Stromal cell of bone marrow (primary cell): ENCODE measurements around the gene PEX13.
A peak's percentile ranks its signal among the peaks of the same experiment; 100 is the strongest.
"Not testable (repeated sequence)": the region's sequence is repeated elsewhere in the genome, so short reads cannot be mapped to it uniquely, and the experiment has no call there.

Source experiments
- DNase-seq: peaks from one replicate; pipeline ENCODE4 v3.0.0-alpha.2; 2012; ENCODE audit warnings: low read depth

The PEX13 gene

DNA sequence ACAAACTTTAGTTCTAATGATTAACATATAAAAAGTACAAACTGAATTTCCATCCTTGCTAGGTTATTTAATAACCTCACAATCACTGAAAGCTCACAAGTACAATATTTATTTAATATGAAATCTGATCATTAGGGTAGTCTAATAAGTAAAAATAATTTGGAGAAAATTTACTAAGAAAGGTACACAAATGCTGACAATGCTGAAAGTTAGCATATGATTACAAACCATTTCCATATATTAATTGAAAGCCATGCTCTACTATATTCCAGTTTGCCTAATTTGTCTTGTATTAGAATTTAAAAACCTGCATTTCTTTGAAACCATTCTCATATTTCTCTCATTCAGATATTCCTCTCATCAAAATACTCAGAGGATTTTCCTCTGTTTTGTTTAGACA is 8.2 kb upstream of the PEX13 start:
- no peak for DNase-seq

DNA sequence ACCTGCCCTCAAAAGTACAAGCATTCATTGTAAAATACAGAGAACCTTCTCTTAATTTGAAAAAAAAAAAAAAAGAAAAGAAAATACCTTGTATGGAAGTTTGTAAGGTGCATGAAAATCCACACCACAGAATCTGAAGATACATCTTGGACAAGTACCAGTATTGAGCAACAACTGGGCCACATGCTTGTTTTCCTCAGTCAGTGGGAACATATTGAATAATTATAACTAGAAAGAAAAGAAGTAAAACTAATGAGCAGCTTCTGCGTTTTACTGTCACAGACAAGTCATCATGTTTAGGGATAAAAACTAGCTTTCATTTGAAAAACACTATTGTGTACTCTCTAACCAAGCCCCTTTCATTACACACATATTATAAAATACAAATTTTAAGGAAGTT is 5.8 kb upstream of the PEX13 start:
- peak; percentile 21 for DNase-seq

DNA sequence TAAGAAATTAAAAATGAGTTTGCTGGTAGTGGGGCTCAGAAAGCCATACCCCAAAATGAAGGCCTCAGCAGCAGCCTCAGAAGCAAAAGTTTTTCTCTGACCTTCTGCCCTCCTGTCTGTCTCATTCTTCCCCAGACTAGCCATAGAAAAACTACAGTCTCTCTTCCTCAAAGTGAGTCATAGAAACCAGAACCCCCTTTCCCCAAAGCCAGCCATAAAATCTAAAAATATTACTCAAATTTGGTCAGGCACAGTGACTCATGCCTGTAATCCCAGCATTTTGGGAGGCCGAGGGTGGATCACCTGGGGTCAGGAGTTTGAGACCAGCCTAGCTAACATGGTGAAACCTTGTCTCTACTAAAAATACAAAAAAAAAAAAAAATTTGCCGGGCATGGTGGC is 5.2 kb upstream of the PEX13 start:
- peak; percentile 81 for DNase-seq

DNA sequence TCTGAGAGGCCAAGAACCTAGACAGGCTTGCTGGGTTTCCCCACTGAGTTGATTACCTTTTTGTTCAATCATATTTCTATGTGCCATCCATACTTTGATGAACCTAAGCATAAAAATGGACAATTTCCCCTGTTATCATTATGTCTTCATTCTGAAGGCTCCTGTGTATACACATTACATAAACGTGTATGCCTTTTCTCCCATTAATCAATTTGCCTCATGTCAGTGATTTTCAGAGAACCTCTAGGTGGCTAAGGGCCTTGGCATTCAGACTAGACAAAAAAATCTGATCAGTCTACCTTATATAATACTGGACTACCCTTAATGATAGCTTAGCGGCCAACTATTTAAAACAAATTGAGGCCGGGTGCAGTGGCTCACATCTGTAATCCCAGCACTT is 4.1 kb upstream of the PEX13 start:
- DNase-seq = no peak

GRCh38 chr2:61014763-61015162 is 2.8 kb upstream of the PEX13 start:
- no peak for DNase-seq

GRCh38 chr2:61015976-61016375 is 1.5 kb upstream of the PEX13 start:
- no peak for DNase-seq

DNA sequence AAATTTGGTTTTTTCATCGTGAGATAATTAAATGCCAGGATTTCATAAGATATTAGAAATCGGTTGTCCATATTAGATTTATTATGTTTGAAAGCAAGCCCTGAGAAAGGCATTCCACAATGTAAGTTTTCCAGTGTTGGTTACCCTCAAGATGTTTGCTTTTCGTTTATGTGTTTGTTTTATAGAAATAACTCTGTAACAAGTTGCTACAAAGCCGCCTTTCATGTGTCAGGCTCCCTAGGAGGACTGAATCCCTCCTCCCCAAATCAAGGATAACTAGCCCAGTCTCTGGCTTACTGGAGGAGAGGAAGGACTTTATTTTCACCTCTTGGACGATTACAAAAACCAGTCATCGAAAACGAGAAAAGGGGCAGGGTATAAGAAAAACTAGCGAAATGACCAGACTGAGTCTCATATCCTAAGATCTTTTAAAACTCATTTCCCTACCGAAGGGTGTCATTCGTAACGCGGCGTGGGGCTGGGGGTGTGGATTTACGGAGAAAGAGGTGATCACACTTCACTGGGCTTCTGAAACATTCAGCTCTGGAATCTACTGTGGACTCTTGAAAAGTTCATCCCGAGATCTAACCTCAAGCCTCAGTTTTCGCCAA is 1.0 kb upstream of the PEX13 start:
- DNase-seq = no peak

DNA sequence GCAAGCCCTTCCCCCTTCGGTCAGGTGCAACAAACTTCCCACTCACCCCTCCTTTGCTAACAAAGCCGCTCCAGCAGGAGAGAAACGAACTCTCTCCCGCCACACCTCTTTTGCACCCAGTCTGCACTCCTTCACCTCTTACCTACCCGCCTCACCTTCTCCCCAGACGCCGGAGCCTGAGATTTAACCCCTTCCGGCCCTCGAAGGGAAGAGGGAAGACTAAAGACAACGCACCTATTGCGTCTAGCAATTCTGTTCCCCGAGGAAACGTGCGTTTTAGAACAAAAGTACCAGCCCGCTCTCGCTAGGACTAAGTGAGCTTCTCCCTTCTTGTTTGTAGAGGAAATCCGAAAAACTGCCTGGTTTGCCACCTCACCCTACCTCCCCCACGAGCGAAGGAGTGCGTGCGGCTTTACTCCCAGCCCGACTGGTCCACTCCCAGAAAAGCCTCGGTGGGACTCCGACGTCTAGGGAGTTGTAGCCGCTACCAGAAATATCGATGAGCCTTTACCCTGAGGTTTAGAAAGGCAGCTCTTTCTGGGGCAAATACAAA is 441 bp upstream of the PEX13 start:
- peak; percentile 59 for DNase-seq

- DNase-seq = no peak
Observed at GRCh38 chr2:61018318-61018755, 817 bp downstream of the PEX13 start.

GRCh38 chr2:61018798-61019197 is 1.3 kb downstream of the PEX13 start:
- DNase-seq = no peak

DNA sequence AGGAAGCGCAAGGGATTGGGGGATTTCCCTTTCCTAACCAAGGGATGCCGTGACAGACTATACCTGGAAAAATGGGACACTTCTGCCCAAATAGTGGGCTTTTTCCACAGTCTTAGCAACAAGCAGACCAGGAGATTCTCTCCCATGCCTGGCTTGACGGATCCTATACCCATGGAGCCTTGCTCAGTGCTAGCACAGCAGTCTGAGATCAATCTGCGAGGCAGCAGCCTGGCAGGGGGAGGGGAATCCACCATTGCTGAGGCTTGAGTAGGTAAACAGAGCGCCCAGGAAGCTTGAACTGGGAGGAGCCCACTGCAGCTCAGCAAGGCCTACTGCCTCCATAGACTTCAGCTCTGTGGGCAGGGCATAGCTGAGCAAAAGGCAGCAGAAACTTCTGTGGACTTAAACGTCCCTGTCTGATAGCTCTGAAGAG is 3.7 kb downstream of the PEX13 start:
- DNase-seq = no peak

DNA sequence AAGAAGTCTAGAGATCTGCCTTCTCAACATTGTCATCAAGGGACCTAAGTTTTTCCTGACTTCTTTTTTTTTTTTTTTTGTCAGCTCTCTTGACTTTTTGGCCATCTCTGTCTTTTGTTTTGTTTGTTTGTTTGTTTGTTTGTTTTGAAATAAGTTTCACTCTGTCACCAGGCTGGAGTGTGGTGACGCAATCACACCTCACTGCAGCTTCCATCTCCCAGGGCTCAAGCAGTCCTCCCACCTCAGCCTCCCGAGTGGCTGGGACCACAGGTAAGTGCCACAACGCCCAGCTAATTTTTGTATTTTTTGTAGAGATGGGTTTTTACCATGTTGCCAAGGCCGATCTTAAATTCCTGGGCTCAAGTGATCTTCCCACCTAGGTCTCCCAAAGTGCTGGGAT is 6.2 kb downstream of the PEX13 start:
- no peak for DNase-seq

DNA sequence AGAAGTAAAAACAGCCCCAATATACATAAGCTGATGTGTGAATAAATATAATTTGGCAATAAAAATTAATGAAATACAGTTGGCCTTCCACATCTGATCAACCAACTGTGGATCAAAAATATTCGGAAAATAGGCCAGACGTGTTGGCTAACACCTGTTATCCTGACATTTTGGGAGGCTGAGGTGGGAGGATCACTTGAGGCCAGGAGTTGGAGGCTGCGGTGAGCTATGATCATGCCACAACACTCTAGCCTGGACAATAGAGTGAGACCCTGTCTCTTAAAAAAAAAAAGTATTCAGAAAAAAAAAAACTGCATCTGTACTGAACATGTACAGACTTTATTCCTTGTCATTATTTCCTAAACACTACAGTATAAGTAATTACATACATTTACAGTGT is 12.0 kb downstream of the PEX13 start:
- DNase-seq = no peak

- not testable (repeated sequence) for DNase-seq
Observed at GRCh38 chr2:61034592-61034991, 17.1 kb downstream of the PEX13 start.

GRCh38 chr2:61036643-61037042 is 19.1 kb downstream of the PEX13 start:
- DNase-seq = not testable (repeated sequence)

- no peak for DNase-seq
Observed at GRCh38 chr2:61042807-61043206, 25.3 kb downstream of the PEX13 start.

GRCh38 chr2:61044636-61045035 is 27.1 kb downstream of the PEX13 start:
- no peak for DNase-seq

- DNase-seq = no peak
Observed at GRCh38 chr2:61045226-61045625, 27.7 kb downstream of the PEX13 start.

GRCh38 chr2:61045999-61046398 is 28.5 kb downstream of the PEX13 start:
- DNase-seq = no peak

DNA sequence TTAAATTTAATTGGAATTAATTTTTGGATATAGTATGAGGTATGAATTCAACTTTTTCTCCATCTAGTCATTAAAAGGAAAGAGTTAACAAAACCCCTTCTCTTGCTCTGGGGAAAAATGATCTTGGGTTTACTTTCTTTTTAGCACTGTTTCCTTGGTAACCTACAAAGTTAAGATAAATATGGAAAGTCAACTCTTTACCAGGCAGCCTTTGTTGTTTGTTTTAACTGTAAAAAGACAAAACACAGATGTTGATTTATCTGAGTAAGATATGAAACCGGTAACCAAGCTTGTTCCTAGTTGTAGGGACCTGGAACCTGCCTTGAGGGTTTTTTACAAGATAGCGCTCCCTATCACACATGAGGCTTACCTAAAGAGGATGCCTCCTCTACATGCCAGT is 38.0 kb downstream of the PEX13 start:
- DNase-seq = no peak

- DNase-seq = no peak
Observed at GRCh38 chr2:61057562-61057961, 40.0 kb downstream of the PEX13 start.

- DNase-seq = no peak
Observed at GRCh38 chr2:61059382-61059781, 41.9 kb downstream of the PEX13 start.

GRCh38 chr2:61065714-61066709 is 48.5 kb downstream of the PEX13 start, which contains the start of gene SANBR:
Gene SANBR (plus strand): TSS chr2:61065871. CDS start chr2:61070351, 4,480 bp downstream.
- DNase-seq = peak; percentile 71
